Activated CD8-positive, alpha-beta memory T cell treated with anti-CD3 and anti-CD28 coated beads, Interleukin-2, amount 50 U/mL, for 24 hours (primary cell): ENCODE data around the gene EGFL7.

Experiments used
- DNase-seq: peaks from one replicate; pipeline ENCODE4 v3.0.0-alpha.2; 2020; ENCODE audit errors: extremely low read depth

The EGFL7 gene

GRCh38 chr9:136659861-136660784, 2.6 kb upstream of the EGFL7 start:
- DNase-seq = no peak

GRCh38 chr9:136660971-136661550, 1.7 kb upstream of the EGFL7 start:
- no peak for DNase-seq

GRCh38 chr9:136661641-136662325, 933 bp upstream of the EGFL7 start:
- no peak for DNase-seq

- DNase-seq = no peak
Measured at GRCh38 chr9:136662326-136662655, 425 bp upstream of the EGFL7 start.

- DNase-seq = no peak
Measured at GRCh38 chr9:136664000-136664915, 1.5 kb downstream of the EGFL7 start.

GRCh38 chr9:136665111-136665703, 2.5 kb downstream of the EGFL7 start:
- no peak for DNase-seq

GRCh38 chr9:136665704-136666371, 3.1 kb downstream of the EGFL7 start:
- DNase-seq = no peak

- DNase-seq = no peak
Measured at GRCh38 chr9:136666372-136667213, 3.9 kb downstream of the EGFL7 start.

- no peak for DNase-seq
Measured at GRCh38 chr9:136667214-136667939, 4.7 kb downstream of the EGFL7 start.

GRCh38 chr9:136667940-136668760, 5.4 kb downstream of the EGFL7 start:
- no peak for DNase-seq

GRCh38 chr9:136668983-136669790, 6.5 kb downstream of the EGFL7 start:
- no peak for DNase-seq

GRCh38 chr9:136669791-136670464, 7.2 kb downstream of the EGFL7 start:
- DNase-seq = no peak

GRCh38 chr9:136670576-136671253, 8.0 kb downstream of the EGFL7 start:
- DNase-seq = no peak

GRCh38 chr9:136671254-136671614, 8.5 kb downstream of the EGFL7 start:
- no peak for DNase-seq

- DNase-seq = no peak
Measured at GRCh38 chr9:136671646-136672430, 9.1 kb downstream of the EGFL7 start.
